Omental fat pad (tissue), 4 donors: Measurements from ENCODE around the gene TNNI3K. TPM values are rescaled to one million over a fixed set of nuclear protein-coding genes. Genes with fewer than 3 reads are reported as not detected.

ENCODE experiments used
- ATAC-seq: fragments of 150-250 bp; one replicate; pipeline ENCODE4 v1.9.1; 2016; ENCODE audit warnings: mild to moderate bottlenecking, moderate library complexity; ENCODE audit not compliant: low FRiP score
- DNase-seq: peaks from one replicate; pipeline ENCODE4 v3.0.0-alpha.2; 2019; ENCODE audit warnings: low spot score
- CTCF ChIP-seq, 3 donors: fragments of 450-650 bp; IDR thresholded peaks; one replicate each; pipeline ENCODE4 v1.5.1; 2016 to 2017; ENCODE audit warnings: antibody characterized with exemption in 3 of 3, mild to moderate bottlenecking in 3 of 3, moderate library complexity in 2 of 3
- total RNA-seq, 4 donors: library from RNA; depleted of rRNA; stranded (reverse); fragments of >200 nt; gene quantifications; one replicate each; pipeline ENCODE4 v1.1.0, GENCODE V29; 2016

Gene TNNI3K
- total RNA-seq, 4 donors from 2014 or later: 1.4 to 3.6 TPM; not detected in 2

- ATAC-seq: no peak
- no peak for DNase-seq
- TF ChIP-seq CTCF (IDR thresholded peaks at IDR 0.05): no peak
Observed at GRCh38 chr1:74380252-74380651, 145.1 kb downstream of the TNNI3K start.

- ATAC-seq (no peak), DNase-seq (no peak)
- TF ChIP-seq CTCF (IDR thresholded peaks at IDR 0.05): no peak
Observed at GRCh38 chr1:74388855-74389254, 153.7 kb downstream of the TNNI3K start.

- no peak for DNase-seq
- TF ChIP-seq CTCF (IDR thresholded peaks at IDR 0.05): no peak
- ATAC-seq: no peak
Observed at GRCh38 chr1:74392186-74392585, 157.0 kb downstream of the TNNI3K start.

GRCh38 chr1:74392840-74393239 lies 157.7 kb downstream of the TNNI3K start:
- TF ChIP-seq CTCF (IDR thresholded peaks at IDR 0.05): no peak
- ATAC-seq (no peak), DNase-seq (no peak)

- ATAC-seq (no peak), DNase-seq (no peak)
- no peak for TF ChIP-seq CTCF (IDR thresholded peaks at IDR 0.05)
Observed at GRCh38 chr1:74395571-74395970, 160.4 kb downstream of the TNNI3K start.

- TF ChIP-seq CTCF (IDR thresholded peaks at IDR 0.05): no peak
- DNase-seq: no peak
- no peak for ATAC-seq
Observed at GRCh38 chr1:74396462-74396861, 161.3 kb downstream of the TNNI3K start.

GRCh38 chr1:74396933-74397332 lies 161.7 kb downstream of the TNNI3K start:
- no peak for DNase-seq
- TF ChIP-seq CTCF (IDR thresholded peaks at IDR 0.05): no peak
- ATAC-seq: no peak
